ENCODE data around the gene SERPINF2. TPM values are rescaled to one million over a fixed set of nuclear protein-coding genes. Genes with fewer than 3 reads are reported as not detected.
"Not testable (repeated sequence)": the region's sequence is repeated elsewhere in the genome, so short reads cannot be mapped to it uniquely, and the experiment has no call there.

SERPINF2 gene
- total and polyA plus RNA-seq, 10 donors: 1.6 to 7.9 (median 5.0) TPM

- intact Hi-C loops (cut with DNase I; ENCODE audit: low total_unique reads): no loop called here
- 62 to 74% (median 65%) methylated on average over 17 to 21 of the region's 21 CpGs for WGBS, 5 donors
- DNase-seq: no peak
- Histone ChIP-seq H3K4me1 (peaks cover 17 to 66% (median 38%) of the 10 kb centered on the region in 6 donors), H3K4me3 (peak overlapping the region in 6 of 8 donors; percentile 15 to 58 (median 34)), H3K27ac (peak overlapping the region in 7 of 8 donors; percentile 58 to 87 (median 81)), H3K9me3 (no peaks in the 10 kb centered on the region), H3K36me3 (no peaks in the 10 kb centered on the region), H3K27me3 (replicated peaks in 1 of 7) (no peaks in the 10 kb centered on the region)
- TF ChIP-seq POLR2A (IDR thresholded peaks at IDR 0.05) (no peak), CTCF (IDR thresholded peaks at IDR 0.05 in 8 of 11, conservative IDR thresholded peaks at IDR 0.05 in 3 of 11) (no peak), POLR2AphosphoS5 (IDR thresholded peaks at IDR 0.05) (peak in 1 of 3 donors; percentile 4)
These were observed 19.7 kb downstream of the SERPINF2 start for GRCh38 chr17:1762233-1762900.

- Histone ChIP-seq H3K9me3 (no peaks in the 10 kb centered on the region), H3K4me3 (peak overlapping the region in 6 of 8 donors; percentile 5 to 58 (median 30)), H3K27me3 (replicated peaks in 1 of 7) (no peaks in the 10 kb centered on the region), H3K4me1 (peaks cover 17 to 72% (median 38%) of the 10 kb centered on the region in 6 donors), H3K36me3 (no peaks in the 10 kb centered on the region), H3K27ac (peak overlapping the region; percentile 5 to 87 (median 80))
- TF ChIP-seq POLR2A (IDR thresholded peaks at IDR 0.05): no peak
- TF ChIP-seq CTCF (IDR thresholded peaks at IDR 0.05 in 8 of 11, conservative IDR thresholded peaks at IDR 0.05 in 3 of 11): no peak
- peak in 2 of 3 donors; percentile 14 to 18 for TF ChIP-seq POLR2AphosphoS5 (IDR thresholded peaks at IDR 0.05)
- 49 to 73% (median 56%) methylated on average over 16 to 22 of the region's 22 CpGs for WGBS, 5 donors
- intact Hi-C loops (cut with DNase I; ENCODE audit: low total_unique reads): no loop called here
- DNase-seq: no peak
These were observed 20.5 kb downstream of the SERPINF2 start for GRCh38 chr17:1762901-1763898.

- WGBS, 5 donors: 4 to 9% (median 5%) methylated on average over 11 of the region's 11 CpGs
- TF ChIP-seq POLR2A (IDR thresholded peaks at IDR 0.05) (no peak), POLR2AphosphoS5 (IDR thresholded peaks at IDR 0.05) (peak; percentile 87 to 89 (median 88)), CTCF (IDR thresholded peaks at IDR 0.05 in 8 of 11, conservative IDR thresholded peaks at IDR 0.05 in 3 of 11) (no peak)
- H3K27me3 ChIP-seq (replicated peaks in 1 of 7): no peaks in the 10 kb centered on the region
- H3K36me3 ChIP-seq: peaks cover 0 to 1% (median 0%) of the 10 kb centered on the region in 6 donors
- peak; percentile 90 for DNase-seq
- peaks cover 17 to 75% (median 41%) of the 10 kb centered on the region in 6 donors for H3K4me1 ChIP-seq
- H3K4me3 ChIP-seq: peak overlapping the region in 2 of 8 donors; percentile 47 to 58
- intact Hi-C loops (cut with DNase I; ENCODE audit: low total_unique reads): no loop called here
- H3K9me3 ChIP-seq: no peaks in the 10 kb centered on the region
- peak overlapping the region in 7 of 8 donors; percentile 58 to 87 (median 81) for H3K27ac ChIP-seq
These were observed 21.6 kb downstream of the SERPINF2 start for GRCh38 chr17:1764284-1764683.

GRCh38 chr17:1764705-1765104 is 22.0 kb downstream of the SERPINF2 start:
- H3K27ac ChIP-seq: peak overlapping the region in 7 of 8 donors; percentile 58 to 87 (median 81)

More at GRCh38 chr17:1764705-1765104, 22.0 kb downstream of the SERPINF2 start:
- H3K9me3 ChIP-seq; H3K36me3 ChIP-seq; H3K27me3 ChIP-seq (replicated peaks in 1 of 7); intact Hi-C loops (cut with DNase I; ENCODE audit: low total_unique reads); DNase-seq: not testable (repeated sequence)
- Histone ChIP-seq H3K4me3 (peak overlapping the region in 1 of 8 donors; percentile 58), H3K4me1 (peaks cover 17 to 78% (median 45%) of the 10 kb centered on the region in 6 donors)
- WGBS, 5 donors: 85 to 87% (median 85%) methylated on average over 7 of the region's 7 CpGs

Data from spleen (tissue), 11 donors.